ENCODE data around the gene DPY30. TPM values are rescaled to one million over a fixed set of nuclear protein-coding genes. Genes with fewer than 3 reads are reported as not detected.

The DPY30 gene
- total RNA-seq = 65.3 and 66.3 TPM in 2 replicates

DNA sequence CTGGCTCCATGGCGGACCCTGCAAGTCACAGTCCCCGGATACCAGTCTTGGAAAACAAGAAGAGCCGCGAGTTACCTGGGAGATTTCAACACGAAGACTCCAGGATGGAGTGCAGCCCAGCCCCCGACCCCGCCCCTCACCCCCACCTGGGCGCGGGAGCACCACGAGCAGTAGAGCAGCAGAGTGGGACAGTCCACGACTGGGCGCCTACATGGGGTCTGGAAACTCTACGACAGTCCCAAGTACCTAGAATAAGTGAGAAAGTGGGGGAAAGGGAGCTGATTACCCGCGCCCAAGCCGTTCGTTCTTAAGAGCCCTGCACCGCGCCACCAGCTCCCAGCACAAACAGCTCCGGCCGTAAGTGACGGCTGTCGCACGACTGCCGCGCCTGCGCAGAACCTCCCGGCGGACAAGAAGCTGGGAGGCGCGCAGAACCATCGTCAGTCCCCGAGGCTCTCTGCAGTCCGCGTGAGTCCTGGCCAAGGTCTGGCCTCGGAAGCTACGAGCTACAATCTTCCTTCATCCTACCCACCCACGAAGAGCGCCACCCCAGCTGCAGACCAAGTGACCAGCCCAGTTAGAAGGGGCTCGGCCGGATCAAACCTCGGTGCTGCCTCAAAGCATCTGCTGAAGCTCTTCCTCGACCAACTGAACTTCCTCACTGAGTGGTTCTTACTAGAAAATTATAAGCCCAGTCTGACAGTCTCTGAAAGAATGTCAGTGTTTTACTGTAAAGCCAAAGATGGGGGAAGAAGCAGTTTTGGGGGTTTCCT is at the start of gene DPY30:
DPY30 (minus strand) TSS at position 359 of the 773 bp plus-strand sequence; CDS start at position 10, 349 bp downstream.

DNA sequence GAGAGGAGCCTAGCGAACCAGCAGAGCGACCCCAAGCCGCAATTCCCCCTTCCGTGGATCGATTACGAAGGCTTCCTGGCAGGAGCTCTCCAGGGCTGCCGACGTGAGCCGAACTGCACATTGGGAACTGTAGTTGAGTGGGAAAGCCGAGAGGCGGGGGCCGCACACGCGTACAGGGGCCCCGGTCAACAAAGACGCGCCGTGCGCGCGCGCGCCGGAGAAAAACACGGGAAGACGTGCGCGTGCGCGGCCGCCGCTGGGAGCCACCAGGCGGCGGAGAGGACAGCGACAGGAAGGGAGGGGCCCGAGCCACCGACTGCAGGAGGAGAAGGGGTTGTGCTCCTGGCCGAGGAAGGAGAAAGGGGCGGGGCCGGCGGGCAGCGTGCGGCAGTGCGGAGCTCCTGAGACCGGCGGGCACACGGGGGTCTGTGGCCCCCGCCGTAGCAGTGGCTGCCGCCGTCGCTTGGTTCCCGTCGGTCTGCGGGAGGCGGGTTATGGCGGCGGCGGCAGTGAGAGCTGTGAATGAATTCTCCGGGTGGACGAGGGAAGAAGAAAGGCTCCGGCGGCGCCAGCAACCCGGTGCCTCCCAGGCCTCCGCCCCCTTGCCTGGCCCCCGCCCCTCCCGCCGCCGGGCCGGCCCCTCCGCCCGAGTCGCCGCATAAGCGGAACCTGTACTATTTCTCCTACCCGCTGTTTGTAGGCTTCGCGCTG is 23.9 kb upstream of the DPY30 start, which contains the start of gene SPAST:
SPAST (plus strand) TSS at position 247 of the 711 bp plus-strand sequence; CDS start at position 523, 276 bp downstream.

DNA sequence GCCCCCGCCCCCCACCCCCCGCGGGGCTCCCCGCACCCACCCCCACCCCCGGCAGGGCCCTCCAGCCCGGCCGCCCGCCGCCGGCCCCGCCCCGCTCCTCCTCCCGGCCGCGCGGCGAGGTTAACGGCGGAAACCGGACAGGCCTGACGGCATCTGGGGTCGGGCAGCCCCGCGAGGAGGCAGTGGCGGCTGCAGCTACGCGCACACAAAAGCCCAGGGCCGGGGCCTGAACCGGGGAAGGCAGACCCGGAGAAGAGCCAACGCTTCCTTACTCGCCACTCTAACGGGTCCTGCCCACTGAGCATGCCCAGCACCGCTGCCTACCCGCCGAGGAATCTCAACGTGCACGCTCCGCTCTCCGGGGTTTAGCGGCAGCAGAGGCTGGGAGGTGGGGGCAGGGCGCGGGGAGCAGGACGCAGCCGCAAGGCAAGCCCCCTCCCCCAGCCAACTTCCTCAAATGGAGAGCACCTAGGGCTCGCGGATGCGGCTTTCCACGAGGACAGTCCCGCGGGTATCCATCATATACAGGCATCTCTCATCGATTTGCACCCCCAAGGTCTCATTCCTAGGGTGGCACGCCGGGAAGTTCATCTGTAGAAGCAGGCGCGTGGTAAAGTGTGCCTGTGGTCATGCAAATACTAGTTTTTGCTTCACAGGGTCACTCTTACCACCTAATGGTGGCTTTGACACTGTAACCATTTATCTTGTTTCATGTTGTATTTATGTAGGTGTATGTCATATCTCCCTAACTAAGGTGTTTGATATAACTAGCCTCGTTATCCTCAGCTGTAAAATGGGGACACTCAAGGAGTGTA is 28.7 kb downstream of the DPY30 start, which contains the start of gene MEMO1:
MEMO1 (minus strand) TSS at position 339 of the 815 bp plus-strand sequence. CDS start 761 bp downstream, outside the sequence.

Other genes starting within 250 kb of the DPY30 start
- 30.3 and 47.2 TPM in 2 replicates for gene MEMO1, start 28.8 kb downstream of the DPY30 start, total RNA-seq
- 28.9 and 32.7 TPM in 2 replicates for gene SPAST, start 23.8 kb upstream of the DPY30 start, total RNA-seq
- gene SLC30A6, start 126.1 kb upstream of the DPY30 start, total RNA-seq = 33.4 and 37.1 TPM in 2 replicates
- not detected in 2 replicates for gene NLRC4, start 225.1 kb upstream of the DPY30 start, total RNA-seq
- gene YIPF4, start 238.1 kb upstream of the DPY30 start, total RNA-seq = 36.2 and 38.0 TPM in 2 replicates

Data from smooth muscle cell of the umbilical artery (primary cell).